Mesenteric fat pad (tissue), 1 donor: ENCODE measurements around the gene ST3GAL5. TPM values are rescaled to one million over a fixed set of nuclear protein-coding genes. Genes with fewer than 3 reads are reported as not detected.
A peak's percentile ranks its signal among the peaks of the same experiment; 100 is the strongest.

ENCODE experiments used
- DNase-seq: peaks from one replicate; pipeline ENCODE4 v3.0.0-alpha.2; 2020; ENCODE audit warnings: low spot score
- total RNA-seq: library from RNA; stranded (reverse); fragmentation: NEBNext Ultra II Directional; extraction: Animal tissue kit (Norgen Biotek cat#: 25700); gene quantifications from one replicate; pipeline ENCODE4 v1.2.1, GENCODE V29; 2021
- donor health status: DM: yes; HTN: yes; CAD: no.

The ST3GAL5 gene
- total RNA-seq, 1 donor from 2014 or later, result 33.1 TPM

DNA sequence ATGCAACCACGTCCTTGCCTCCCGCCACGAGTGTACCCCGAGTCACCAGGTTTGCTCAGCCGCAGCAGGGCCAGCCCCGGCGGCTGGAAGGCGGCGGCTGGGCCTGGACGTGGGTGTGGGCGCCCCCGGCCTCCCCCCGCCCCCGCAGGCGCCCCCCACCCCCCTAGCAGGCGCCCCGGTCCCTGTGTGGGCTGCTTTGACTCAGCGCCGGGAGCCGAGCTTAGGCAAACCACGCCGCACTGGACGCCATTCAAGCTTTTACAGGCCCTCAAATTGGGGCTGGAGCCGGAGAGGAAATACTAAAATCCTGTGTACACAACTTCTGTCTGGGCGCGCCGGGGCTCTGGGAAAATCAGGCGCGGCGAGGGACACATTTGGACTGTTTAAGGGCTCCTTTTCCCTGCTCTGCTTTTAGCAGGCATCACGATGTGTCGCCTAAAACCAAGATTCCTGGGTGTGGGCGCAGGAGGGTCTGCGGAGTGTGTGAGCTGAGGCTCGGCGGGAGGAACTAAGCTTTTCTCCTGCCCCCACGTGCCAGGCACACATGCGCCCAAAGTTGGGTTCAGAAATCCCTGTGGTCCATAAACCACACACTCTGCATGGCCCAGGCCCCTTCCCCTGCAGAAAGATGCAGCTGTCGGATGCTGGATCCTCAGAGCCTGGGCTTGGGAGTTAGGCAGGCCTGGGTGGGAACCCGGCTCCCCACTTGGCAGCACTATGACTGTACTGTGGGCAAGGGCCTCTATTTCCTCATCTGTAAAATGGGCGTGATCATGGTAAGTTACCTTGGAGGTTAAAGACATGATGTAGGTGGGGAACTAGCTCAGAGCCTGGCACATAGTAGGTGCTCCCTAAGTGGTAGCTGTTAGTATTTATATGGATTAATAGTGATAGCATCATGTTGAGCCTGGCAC lies 77.4 kb downstream of the ST3GAL5 start:
- no peak for DNase-seq

- DNase-seq, result no peak
Measured at GRCh38 chr2:85810371-85811179, 78.2 kb downstream of the ST3GAL5 start.

- DNase-seq, result no peak
Measured at GRCh38 chr2:85807756-85808155, 81.0 kb downstream of the ST3GAL5 start.

- DNase-seq, result no peak
Measured at GRCh38 chr2:85806358-85807118, 82.3 kb downstream of the ST3GAL5 start.

DNA sequence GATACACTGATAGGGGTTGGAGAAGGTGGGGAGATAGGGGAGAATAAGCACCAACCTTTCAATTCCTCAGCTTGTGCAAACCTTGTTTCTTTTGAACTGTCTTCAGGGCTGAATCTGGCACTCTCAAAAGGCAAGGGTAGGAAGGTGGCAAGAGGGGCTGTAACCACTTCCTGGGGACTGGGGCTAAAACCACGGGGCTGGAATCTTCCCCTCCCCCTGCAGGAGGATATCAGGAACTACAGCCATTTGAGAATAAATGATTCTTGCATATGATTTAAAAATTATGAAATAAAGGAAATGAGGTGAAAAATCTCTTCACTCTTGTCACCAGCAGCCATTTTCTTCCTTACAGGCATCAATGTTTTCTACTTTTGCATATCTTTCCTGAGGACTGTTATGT lies 84.2 kb downstream of the ST3GAL5 start:
- no peak for DNase-seq

DNA sequence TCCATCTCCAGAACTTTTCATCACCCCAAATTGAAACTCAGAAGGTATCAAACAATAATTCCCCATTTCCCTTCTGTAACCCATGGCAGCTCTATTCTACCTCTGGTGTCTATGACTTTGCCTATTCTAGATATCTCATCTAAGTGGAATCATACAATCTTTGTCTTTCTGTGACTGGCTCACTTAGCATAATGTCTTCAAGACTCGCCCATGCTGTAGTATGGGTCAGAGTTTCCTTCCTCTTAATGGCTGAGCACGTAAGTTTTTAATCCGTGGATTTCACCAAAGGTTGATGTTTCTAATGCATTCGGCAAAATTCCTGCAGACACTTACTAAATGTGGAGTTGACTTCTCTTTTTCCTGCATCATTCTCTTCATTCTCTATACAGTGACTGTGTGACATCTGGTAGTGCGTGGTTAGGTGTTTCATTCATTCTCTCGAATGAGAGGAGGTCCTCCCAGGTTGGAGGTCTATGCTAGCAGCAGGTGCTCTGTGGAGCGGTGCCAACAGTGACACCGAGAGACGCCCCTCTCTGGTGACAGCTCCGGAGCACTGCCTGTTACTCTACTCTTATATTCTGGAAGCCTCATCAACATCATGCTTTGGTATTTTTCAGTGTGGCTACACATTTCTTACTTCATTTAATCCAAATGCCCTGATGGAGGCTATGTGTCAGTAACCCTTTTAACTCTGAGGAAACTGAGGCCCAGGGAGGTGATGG lies 84.9 kb downstream of the ST3GAL5 start:
- DNase-seq, result peak; percentile 16

DNA sequence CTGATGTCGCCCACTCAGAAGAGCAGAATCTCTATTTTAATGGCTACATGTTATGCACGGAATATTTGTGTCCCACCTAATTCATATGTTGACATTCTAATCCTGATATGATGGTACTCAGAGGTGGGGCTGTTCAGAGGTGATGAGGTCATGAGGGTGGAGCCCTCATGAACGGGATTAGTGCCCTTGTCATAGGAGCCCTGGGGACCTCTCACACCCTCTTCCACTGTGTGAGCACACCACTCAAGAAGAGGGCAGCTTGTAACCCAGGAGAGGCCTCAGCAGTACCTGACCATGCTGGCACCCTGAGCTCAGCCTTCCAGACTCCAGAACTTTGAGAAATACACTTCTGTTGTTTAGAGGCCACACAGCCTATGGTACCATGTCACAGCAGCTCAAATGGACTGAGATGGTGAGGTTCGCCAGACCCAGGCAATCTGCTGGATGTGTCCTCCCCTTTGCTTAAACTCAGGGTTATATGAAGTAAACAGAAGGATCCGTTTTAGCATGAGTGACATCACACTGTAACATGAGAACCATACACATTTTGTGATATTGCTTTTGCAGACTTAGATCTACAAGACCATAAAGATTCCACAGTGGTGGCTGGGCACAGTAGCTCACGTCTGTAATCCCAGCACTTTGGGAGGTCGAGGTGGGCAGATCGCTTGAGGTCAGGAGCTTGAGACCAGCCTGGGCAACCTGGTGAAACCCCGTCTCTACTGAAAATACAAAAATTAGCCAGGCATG lies 86.3 kb downstream of the ST3GAL5 start:
- no peak for DNase-seq

- DNase-seq, result peak; percentile 76
Measured at GRCh38 chr2:85801871-85802270, 86.9 kb downstream of the ST3GAL5 start.

DNA sequence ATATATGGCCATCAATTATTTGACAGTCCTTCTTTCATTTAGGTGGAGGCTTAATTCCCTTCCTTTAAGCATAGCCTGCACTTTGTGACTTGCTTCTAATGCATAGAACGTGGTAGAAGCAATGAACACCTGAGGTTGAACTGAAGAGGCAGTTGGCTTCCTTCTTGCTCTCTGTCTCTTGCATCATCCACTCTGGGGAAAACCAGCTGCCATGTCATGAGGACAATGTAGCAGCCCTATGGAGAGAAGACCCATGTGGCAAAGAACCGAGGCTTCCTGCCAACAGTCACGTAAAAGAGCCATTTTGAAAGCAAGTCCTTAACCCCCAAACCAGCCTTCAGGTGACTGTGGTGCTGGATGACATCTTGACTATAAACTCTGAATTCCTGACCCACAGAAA lies 88.2 kb downstream of the ST3GAL5 start:
- peak; percentile 4 for DNase-seq

- DNase-seq, result peak; percentile 83
Measured at GRCh38 chr2:85799215-85799956, 89.4 kb downstream of the ST3GAL5 start.

DNA sequence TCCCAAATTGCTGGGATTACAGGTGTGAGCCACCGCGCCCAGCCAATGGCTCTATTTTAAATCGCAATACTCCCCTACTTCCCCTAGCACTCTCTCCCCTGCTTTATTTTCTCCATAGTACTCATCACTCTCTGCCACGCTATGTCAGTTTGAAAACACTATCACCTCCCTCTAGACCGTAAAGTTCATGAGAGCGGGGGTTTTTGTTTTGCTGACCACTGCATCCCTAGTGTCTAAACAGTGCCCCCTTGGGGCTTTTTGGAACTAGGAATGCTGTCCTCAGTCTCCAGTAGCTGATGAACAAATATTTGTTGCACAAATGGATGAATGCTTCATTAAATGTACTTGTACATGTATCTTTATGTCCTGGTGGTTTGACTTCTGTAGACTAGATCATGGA lies 90.9 kb downstream of the ST3GAL5 start:
- DNase-seq, result no peak

- DNase-seq, result no peak
Measured at GRCh38 chr2:85797263-85797660, 91.5 kb downstream of the ST3GAL5 start.

DNA sequence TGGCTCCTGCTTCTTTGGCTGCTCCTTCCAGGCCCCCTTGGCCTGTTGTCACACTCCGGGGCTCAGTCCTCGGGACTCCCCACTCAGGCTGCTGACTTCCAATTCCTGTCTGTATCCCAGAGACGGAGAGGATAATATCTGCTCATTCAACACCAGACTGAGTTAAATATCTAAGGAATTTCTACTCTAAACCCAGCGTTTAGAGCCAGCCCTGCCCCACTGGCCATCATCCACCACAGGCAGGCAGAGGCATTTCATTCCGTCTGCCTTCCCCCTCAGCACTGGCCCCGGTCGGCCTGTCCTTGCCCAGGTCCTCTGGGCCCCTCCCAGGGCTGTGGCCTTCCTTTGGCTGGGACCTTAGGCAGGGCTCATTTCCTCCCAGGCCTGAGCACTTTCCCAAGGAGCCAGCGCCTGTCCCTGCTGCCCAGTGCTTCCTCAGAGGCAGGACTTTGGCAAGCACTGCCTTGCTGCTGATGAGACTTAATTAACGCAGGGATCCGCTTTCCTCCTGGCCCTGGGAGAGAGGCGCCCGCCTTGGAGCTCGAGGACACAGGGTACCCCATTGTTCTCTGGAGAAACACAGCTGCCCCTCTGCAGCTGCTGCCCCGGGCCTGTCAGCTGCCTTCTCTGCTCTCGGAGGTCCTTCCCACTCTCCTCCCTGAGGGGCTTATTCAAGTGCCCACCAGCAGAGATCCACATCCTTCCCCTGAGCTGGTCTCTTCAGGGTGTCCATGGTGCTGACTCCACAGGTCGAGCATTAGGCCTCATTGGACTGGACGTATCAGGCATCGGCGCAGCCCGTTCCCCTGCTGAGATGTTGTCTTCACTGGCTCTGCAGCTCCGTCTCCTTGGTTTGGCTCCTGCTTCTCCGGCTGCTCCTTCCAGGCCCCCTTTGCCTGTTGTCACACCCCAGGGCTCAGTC lies 92.2 kb downstream of the ST3GAL5 start:
- peak; percentile 89 for DNase-seq

DNA sequence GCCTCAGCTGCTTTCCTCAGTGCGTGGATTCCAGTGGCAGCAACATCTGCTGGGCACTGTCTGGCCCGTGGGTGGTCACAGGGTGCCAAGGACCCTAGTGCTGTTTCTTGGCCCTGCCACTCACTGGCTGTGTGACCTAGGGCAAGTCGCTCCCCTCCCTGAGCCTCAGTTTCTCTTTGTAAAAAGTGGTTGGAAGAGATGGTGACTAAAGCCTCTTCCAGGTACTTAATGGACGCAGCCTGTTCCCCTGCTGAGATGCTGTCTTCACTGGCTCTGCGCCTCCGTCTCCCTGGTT lies 92.8 kb downstream of the ST3GAL5 start:
- DNase-seq, result no peak

GRCh38 chr2:85795331-85796045 lies 93.3 kb downstream of the ST3GAL5 start:
- peak; percentile 68 for DNase-seq

- peak; percentile 86 for DNase-seq
Measured at GRCh38 chr2:85794491-85795121, 94.2 kb downstream of the ST3GAL5 start.

- no peak for DNase-seq
Measured at GRCh38 chr2:85794038-85794441, 94.8 kb downstream of the ST3GAL5 start.
